OCI-LY3 (cell line): Measurements from ENCODE around the gene N4BP3.
"Not testable (repeated sequence)": the region's sequence is repeated elsewhere in the genome, so short reads cannot be mapped to it uniquely, and the experiment has no call there.

Experiments
- H2AFZ ChIP-seq: fragments of 200-600, 300-600 bp; shearing (Covaris generic); 2 replicates; pipeline ENCODE4 v1.6.0; 2014; ENCODE audit warnings: antibody characterized with exemption, low read depth, low read length
- H3K27ac ChIP-seq: fragments of 200-600, 300-600 bp; sonication (generic); 2 replicates; pipeline ENCODE4 v1.5.1; 2014; ENCODE audit warnings: mild to moderate bottlenecking, low read length, moderate library complexity, mixed read lengths
- H3K27me3 ChIP-seq: fragments of 200-600, 300-600 bp; sonication (generic); 2 replicates; pipeline ENCODE4 v1.6.1; 2014; ENCODE audit warnings: low read depth, low read length, mixed read lengths
- H3K36me3 ChIP-seq: fragments of 200-600, 300-600 bp; sonication (generic); replicated peaks from 2 replicates; pipeline ENCODE3; 2014; ENCODE audit warnings: low read depth, low read length, mixed read lengths
- H3K4me1 ChIP-seq: fragments of 300-600, 200-600 bp; sonication (generic); 2 replicates; pipeline ENCODE4 v1.6.1; 2014; ENCODE audit warnings: low read length, mixed read lengths
- H3K4me2 ChIP-seq: fragments of 200-600, 300-600 bp; sonication (generic); 2 replicates; pipeline ENCODE4 v1.6.1; 2014; ENCODE audit warnings: low read length, mixed read lengths
- H3K4me3 ChIP-seq: fragments of 300-600, 200-600 bp; sonication (generic); 2 replicates; pipeline ENCODE4 v1.5.1; 2014; ENCODE audit warnings: antibody characterized with exemption, mild to moderate bottlenecking, low read length, moderate library complexity
- H3K79me2 ChIP-seq: fragments of 300-600, 200-600 bp; shearing (Covaris generic); 2 replicates; pipeline ENCODE4 v1.6.1; 2014; ENCODE audit warnings: mild to moderate bottlenecking, low read length, mixed read lengths
- H3K9ac ChIP-seq: fragments of 300-600, 200-600 bp; shearing (Covaris generic); 2 replicates; pipeline ENCODE4 v1.6.0; 2014; ENCODE audit warnings: mild to moderate bottlenecking, low read length, moderate library complexity
- H3K9me3 ChIP-seq: fragments of 200-600, 300-600 bp; shearing (Covaris generic); 2 replicates; pipeline ENCODE4 v1.6.1; 2014; ENCODE audit warnings: low read length, mixed read lengths; ENCODE audit not compliant: insufficient read depth
- H4K20me1 ChIP-seq: fragments of 200-600, 300-600 bp; sonication (generic); 2 replicates; pipeline ENCODE4 v1.6.1; 2016; ENCODE audit warnings: low read length, mixed read lengths; ENCODE audit not compliant: insufficient read depth
- EZH2phosphoT487 ChIP-seq: fragments of 200-600 bp; shearing (Covaris generic); IDR thresholded peaks from 2 replicates; pipeline ENCODE4 v1.6.1; 2018; ENCODE audit warnings: antibody characterized with exemption, mixed run types, low read depth
- TF ChIP-seq, protein P1 (sequence below): fragments of 200-600, 300-600 bp; sonication (generic); IDR thresholded peaks from 2 replicates; pipeline ENCODE4 v1.5.1; 2014; ENCODE audit warnings: antibody characterized with exemption, low read length, low read depth

N4BP3 gene

DNA sequence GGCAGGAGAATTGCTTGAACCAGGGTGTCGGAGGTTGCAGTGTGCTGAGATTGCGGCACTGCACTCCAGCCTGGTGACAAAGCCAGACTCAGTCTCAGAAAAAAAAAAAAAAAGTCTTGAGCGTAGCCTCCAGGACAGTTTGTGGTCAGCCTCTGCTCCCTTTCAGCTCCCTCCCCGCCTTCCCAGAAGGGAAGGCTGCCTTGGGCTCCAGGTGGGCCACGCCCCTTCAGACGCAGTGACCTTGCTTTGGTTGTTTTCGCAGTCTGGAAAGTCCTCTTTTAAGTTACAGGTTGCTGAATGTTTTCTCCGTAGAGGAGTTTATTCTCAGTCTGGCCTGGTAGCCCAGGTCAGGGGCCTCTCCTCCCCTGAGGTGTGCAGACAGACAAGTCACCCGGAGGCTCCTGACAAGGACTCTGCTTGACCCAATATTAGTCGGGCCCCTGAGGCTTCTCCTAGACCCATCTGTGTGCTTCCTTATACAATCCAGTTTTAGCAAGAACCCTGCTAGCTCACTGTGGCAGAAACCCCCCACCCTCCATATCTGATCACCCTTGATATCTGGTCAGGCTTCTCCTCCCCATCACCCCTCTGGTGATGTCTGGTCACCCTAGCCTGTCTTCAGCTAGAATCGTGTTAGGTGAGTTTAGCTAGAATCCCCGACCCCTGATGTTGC is 31.6 kb upstream of the N4BP3 start:
- TF ChIP-seq, protein P1, sequence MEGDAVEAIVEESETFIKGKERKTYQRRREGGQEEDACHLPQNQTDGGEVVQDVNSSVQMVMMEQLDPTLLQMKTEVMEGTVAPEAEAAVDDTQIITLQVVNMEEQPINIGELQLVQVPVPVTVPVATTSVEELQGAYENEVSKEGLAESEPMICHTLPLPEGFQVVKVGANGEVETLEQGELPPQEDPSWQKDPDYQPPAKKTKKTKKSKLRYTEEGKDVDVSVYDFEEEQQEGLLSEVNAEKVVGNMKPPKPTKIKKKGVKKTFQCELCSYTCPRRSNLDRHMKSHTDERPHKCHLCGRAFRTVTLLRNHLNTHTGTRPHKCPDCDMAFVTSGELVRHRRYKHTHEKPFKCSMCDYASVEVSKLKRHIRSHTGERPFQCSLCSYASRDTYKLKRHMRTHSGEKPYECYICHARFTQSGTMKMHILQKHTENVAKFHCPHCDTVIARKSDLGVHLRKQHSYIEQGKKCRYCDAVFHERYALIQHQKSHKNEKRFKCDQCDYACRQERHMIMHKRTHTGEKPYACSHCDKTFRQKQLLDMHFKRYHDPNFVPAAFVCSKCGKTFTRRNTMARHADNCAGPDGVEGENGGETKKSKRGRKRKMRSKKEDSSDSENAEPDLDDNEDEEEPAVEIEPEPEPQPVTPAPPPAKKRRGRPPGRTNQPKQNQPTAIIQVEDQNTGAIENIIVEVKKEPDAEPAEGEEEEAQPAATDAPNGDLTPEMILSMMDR = no peak
- TF ChIP-seq EZH2phosphoT487 = no peak
- Histone ChIP-seq H3K4me1 (no peaks in the 10 kb centered on the region), H3K4me2 (no peak overlapping the region), H3K27ac (no peak overlapping the region), H3K36me3 (no peaks in the 10 kb centered on the region), H2AFZ (no peak overlapping the region), H3K9me3 (no peaks in the 10 kb centered on the region), H3K27me3 (0 out of 2 replicates have a peak, but pooled peaks cover 4% of the 10 kb centered on the region), H4K20me1 (no peaks in the 10 kb centered on the region), H3K79me2 (no peaks in the 10 kb centered on the region), H3K4me3 (no peak overlapping the region), H3K9ac (no peak overlapping the region)

DNA sequence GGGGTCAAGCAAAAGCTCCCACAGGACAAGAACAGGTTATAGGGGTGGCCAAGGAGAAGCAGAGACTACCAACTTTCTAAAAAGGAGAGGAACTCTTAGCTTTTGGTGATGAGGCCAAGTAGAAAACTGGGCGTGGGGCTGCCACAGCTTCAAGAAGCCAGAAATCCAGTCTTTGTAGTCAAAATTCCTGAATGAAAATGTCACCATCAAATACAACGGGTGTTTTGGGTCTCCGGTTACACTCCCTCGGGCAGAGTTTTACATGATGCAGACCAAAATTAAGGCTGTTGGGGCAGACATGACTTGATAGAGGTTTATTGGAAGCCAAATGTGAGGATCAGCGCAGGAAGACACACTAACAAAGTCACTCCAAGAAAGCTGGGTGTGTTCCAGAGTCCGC is 29.4 kb upstream of the N4BP3 start:
- Histone ChIP-seq H3K27ac (no peak overlapping the region), H3K27me3 (0 out of 2 replicates have a peak, but pooled peaks cover 4% of the 10 kb centered on the region), H3K9me3 (no peaks in the 10 kb centered on the region), H3K4me3 (no peak overlapping the region), H4K20me1 (no peaks in the 10 kb centered on the region), H3K4me1 (no peaks in the 10 kb centered on the region), H3K79me2 (no peaks in the 10 kb centered on the region), H3K36me3 (no peaks in the 10 kb centered on the region), H3K4me2 (no peak overlapping the region), H2AFZ (no peak overlapping the region), H3K9ac (no peak overlapping the region)
- TF ChIP-seq EZH2phosphoT487 = no peak
- TF ChIP-seq, protein P1 = no peak

DNA sequence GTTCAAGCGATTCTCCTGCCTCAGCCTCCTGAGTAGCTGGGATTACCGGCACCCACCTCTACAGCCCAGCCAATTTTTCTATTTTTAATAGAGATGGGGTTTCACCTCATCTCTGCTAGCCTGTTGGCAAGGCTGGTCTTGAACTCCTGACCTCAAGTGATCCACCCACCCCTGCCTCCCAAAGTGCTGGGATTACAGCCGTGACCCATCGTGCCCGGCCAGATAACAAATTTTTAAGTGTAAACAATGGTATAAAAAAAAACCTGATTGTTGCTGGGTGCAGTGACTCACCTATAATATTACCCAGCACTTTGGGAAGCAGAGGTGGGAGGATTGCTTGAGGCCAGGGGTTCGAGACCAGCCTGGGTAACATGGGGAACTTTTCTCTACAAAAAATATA is 28.0 kb upstream of the N4BP3 start:
- Histone ChIP-seq H3K4me1 (no peaks in the 10 kb centered on the region), H3K27ac (no peak overlapping the region), H3K4me2 (no peak overlapping the region), H3K79me2 (no peaks in the 10 kb centered on the region), H4K20me1 (no peaks in the 10 kb centered on the region), H2AFZ (no peak overlapping the region), H3K9ac (no peak overlapping the region), H3K4me3 (no peak overlapping the region), H3K36me3 (no peaks in the 10 kb centered on the region), H3K27me3 (0 out of 2 replicates have a peak, but pooled peaks cover 4% of the 10 kb centered on the region), H3K9me3 (no peaks in the 10 kb centered on the region)
- TF ChIP-seq EZH2phosphoT487 = no peak
- TF ChIP-seq, protein P1 = no peak

DNA sequence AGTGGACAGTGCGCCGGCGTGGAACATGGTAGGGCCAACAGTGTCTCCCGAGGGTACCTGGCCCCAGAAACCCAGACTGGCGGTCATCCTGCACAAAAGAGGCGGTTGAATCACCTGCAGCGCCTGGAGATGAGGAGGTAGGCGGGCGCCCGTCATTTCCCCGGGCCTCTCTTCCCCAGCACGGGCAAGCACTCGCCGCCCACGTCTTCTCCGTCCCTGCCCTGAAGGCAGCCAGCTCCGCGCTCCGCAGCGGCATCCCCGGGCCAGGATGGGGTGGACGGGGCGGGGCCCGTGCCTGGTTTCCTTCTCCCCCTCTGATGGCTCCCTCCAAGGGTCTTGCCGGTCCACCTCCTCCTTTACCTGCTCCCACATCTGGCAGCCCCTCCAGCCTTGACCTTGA is 27.1 kb upstream of the N4BP3 start:
- no peaks in the 10 kb centered on the region for H3K9me3 ChIP-seq
- no peak overlapping the region for H3K9ac ChIP-seq
- 0 out of 2 replicates have a peak, but pooled peaks cover 4% of the 10 kb centered on the region for H3K27me3 ChIP-seq
- no peak overlapping the region for H2AFZ ChIP-seq
- no peak for TF ChIP-seq EZH2phosphoT487
- TF ChIP-seq, protein P1 = no peak
- H3K27ac ChIP-seq = no peak overlapping the region
- peaks cover 6% of the 10 kb centered on the region for H3K4me1 ChIP-seq
- H3K4me3 ChIP-seq = no peak overlapping the region
- no peaks in the 10 kb centered on the region for H4K20me1 ChIP-seq
- no peak overlapping the region for H3K4me2 ChIP-seq
- no peaks in the 10 kb centered on the region for H3K79me2 ChIP-seq
- H3K36me3 ChIP-seq = no peaks in the 10 kb centered on the region

DNA sequence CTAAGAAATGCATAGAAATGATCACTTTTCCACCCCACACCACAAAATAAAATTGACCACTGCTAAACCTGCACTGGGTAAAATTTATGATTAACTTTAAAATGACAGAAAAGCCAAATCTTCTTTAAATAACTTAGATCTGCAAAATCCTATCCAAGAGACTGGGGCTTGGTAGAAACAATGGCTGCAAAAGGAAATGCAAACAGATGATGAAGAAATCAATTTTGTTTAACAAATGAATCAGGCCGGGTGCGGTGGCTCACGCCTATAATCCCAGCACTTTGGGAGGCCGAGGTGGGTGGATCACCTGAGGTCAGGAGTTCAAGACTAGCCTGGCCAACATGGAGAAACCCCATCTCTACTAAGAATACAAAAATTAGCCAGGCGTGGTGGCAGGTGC is 26.1 kb upstream of the N4BP3 start:
- not testable (repeated sequence) for H2AFZ ChIP-seq, H3K36me3 ChIP-seq, H3K9ac ChIP-seq, H4K20me1 ChIP-seq, H3K27me3 ChIP-seq, H3K4me3 ChIP-seq, H3K27ac ChIP-seq, H3K4me2 ChIP-seq, H3K79me2 ChIP-seq, H3K9me3 ChIP-seq, H3K4me1 ChIP-seq
